Esophagus squamous epithelium (tissue), 4 donors: ENCODE results near the gene TARP.

ENCODE experiments used
- CTCF ChIP-seq, 6 experiments: fragments of 450-650 bp in 4 of 6; fragments of 200-600 bp in 2 of 6; sonication (generic) in 2 of 6; IDR thresholded peaks; one replicate each; pipeline ENCODE4 v1.5.1; 2016 to 2019; ENCODE audit warnings: antibody characterized with exemption in 6 of 6, mild to moderate bottlenecking in 4 of 6, moderate library complexity in 4 of 6
- POLR2A ChIP-seq, 4 donors: fragments of 450-650 bp; IDR thresholded peaks; one replicate each; pipeline ENCODE4 v1.6.1; 2017; ENCODE audit warnings: antibody characterized with exemption in 4 of 4, mild to moderate bottlenecking in 4 of 4, moderate library complexity in 3 of 4

DNA sequence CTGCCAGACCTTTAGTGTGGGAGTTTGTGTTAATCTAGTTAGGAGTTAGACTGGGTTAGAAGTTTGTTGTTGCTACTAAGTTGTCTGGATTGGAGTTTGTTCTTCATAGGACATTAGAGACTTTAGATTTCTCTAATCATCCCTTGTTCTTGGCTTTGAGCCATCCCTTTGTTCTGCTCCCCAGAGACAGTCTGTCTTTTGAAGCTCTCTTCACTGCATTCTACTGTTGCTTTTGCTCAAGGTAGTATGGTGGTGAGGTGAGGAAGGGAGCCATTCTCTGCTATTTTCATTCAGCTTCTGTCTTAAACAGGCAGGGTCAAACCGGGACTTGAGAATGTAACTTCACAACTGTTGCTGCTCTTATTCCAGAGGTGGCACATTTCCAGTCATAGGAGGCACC lies 10.4 kb upstream of the TARP start:
- TF ChIP-seq CTCF (IDR thresholded peaks at IDR 0.05) (no peak), POLR2A (IDR thresholded peaks at IDR 0.05) (no peak)
